ENCODE results near the gene ZNF362.
"Not testable (repeated sequence)": the region's sequence is repeated elsewhere in the genome, so short reads cannot be mapped to it uniquely, and the experiment has no call there.

ZNF362 gene

DNA sequence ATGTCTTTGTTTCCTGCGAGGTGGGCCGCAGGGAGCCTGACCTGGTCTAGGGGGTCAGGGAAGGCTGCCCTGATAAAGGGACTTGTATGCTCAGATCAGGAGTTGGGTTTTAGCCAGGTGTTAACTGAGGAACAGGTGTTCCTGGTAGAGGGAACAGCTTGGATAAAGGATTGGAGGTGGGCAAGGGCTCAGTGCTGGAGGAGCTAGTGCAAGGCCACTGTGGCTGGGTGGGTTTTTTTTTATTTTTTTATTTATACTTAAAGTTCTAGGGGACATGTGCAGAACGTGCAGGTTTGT lies 33.5 kb downstream of the ZNF362 start:
- no peak for DNase-seq

DNA sequence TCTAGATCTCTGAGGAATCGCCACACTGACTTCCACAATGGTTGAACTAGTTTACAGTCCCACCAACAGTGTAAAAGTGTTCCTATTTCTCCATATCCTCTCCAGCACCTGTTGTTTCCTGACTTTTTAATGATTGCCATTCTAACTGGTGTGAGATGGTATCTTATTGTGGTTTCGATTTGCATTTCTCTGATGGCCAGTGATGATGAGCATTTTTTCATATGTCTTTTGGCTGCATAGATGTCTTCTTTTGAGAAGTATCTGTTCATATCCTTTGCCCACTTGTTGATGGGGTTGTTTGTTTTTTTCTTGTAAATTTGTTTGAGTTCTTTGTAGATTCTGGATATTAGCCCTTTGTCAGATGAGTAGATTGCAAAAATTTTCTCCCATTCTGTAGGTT lies 34.3 kb downstream of the ZNF362 start:
- DNase-seq: not testable (repeated sequence)

DNA sequence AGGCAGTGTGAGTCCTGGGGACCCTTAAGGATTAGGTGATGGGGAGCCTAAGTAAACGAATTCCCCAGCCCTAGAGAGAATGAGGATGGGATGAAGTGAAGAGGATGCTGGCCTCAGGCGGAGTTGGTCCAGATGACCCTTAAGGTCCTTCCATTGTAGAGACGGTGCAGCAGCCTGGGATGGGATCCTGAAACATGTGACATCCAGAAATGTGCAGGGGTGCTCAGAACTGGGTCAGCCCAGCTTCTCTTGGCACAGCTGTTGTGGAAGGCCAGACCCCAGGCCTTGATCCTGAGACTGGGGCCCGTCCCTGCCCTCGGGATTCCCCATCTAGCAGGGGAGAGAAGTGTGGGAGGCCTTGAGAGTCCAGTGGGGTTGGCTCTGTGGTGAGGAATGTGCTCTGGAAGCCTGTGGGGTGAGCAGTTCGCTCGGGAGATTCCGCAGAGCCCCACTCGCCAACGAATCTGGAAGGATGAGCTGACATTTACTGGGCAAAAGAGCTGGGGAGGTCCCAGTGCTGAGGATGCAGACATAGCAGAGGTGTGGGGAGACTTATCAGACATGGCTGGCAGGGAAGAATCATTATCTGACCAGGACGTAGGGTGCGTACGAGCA lies 36.5 kb downstream of the ZNF362 start:
- no peak for DNase-seq

DNA sequence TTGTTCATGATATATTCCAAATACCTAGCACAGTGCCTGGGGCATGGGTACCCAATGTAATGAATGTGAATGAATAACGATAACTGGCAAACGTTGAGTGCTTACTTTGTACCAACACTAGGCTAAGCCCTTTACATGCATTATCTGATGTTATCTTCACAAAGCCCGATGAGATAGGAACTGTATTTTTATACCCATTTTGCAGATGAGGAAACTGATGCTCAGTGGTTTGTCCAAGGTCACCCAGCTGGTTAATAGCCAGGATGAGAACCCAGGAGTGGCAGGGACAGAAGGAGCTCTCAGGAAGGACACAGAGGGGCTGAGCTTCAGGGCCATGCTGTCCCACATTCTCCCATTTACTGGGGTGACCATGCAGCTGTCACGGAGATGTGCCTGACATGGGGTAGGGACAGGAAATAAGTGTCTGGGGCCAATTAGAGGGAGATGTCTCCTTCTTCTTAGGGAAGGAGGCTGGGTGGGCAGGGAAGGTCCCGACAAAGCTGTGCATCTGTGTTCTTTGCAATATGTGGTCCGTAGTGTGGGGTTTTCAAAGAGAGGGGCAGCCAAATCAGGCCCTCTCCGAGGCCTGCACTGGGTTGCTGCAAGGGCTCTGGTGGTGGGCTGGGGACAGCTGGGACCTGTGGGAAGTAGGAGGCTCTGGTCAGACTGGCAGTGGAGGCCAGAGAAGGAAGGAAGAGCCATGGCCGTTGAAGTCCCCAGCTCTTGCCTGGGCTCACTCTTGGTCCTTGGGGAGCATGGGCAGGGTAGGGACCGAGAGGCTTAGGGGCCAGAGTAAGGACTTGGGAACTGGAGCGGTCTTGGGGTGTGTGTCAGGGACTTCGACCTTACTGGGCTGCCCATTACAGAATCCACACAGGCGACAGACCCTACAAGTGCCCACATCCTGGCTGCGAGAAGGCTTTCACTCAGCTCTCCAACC lies 38.0 kb downstream of the ZNF362 start:
- DNase-seq: no peak

DNA sequence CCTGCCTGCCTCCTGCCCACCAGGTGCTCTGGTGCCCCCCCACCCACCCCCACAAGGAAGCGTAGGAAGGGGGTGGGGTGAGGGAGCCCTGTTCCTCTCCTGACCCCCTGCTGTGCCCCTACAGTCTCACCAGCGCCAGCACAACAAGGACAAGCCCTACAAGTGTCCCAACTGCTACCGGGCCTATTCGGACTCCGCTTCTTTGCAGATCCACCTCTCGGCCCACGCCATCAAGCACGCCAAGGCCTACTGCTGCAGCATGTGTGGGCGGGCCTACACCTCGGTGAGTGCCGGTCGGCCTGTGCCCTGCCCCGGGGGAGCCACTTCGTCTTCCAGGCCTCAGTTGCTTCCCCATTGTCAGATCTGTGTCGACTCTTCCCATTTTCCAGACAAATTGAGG lies 38.7 kb downstream of the ZNF362 start:
- no peak for DNase-seq

DNA sequence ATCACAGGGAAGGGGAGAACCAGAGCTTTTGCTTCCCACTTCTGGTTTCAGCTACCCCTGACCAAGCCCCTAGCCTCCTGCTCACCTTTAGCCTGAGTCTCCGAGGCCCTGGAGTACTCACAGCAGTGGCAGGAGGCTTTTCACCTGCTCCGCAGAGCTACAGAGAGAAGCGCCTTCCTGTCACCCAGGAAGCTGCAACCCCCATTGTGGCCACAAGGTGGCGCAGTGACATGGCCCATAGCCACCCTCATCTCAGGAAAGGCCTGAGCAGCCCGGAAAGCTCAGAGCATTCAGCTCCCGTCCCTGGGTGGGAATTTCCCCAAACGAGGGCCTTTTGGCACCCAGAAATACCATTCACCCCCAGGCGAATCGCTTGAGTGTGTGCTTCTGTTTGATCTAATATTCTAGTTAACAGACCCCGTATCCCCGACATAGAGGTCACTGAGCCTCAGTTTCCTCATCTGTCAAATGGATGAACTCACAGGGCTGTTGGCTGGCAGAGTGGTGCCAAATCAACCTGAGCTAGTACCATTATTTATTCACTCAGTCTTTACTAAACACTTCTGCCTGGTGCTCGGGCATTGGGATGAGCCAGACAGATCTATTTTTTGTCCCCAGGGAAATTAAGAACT lies 39.3 kb downstream of the ZNF362 start:
- DNase-seq: peak; percentile 87 to 94 (median 92)

DNA sequence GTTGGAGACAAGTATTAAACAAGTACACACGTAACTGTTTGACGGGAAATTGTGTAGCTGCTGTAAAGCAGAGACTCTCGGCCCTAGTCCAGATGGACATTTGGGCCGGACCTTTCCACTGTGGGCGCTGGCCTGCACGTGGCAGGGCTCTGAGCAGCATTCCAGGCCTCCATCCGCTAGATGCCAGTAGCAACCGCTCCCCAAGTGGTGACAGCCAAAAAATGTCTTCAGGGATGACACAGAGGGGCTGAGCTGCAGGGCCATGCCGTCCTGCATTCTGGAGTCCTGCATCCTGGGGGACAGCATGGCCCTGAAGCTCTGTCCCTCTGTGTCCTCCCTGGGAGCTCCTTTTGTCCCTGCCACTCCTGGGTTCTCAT lies 39.8 kb downstream of the ZNF362 start:
- DNase-seq: no peak

DNA sequence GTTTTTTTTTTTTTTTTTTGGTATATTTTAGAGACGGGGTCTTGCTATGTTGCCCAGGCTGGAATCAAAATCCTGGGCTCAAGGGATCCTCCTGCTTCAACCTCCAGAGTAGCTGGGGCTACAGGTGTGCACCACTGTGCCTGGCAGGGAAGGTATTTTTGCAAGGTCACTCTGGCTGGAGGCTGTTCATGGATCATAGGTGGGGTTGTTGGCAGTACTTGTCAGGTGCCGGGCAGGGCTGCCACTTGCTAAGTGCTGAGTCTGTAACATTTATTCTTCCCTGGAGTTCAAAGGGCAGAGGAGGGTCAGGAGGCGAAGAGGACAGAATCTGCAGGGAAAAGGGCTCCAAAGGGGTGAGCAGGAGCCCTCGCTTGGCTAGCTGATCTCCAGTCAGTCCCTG lies 40.5 kb downstream of the ZNF362 start:
- DNase-seq: no peak

DNA sequence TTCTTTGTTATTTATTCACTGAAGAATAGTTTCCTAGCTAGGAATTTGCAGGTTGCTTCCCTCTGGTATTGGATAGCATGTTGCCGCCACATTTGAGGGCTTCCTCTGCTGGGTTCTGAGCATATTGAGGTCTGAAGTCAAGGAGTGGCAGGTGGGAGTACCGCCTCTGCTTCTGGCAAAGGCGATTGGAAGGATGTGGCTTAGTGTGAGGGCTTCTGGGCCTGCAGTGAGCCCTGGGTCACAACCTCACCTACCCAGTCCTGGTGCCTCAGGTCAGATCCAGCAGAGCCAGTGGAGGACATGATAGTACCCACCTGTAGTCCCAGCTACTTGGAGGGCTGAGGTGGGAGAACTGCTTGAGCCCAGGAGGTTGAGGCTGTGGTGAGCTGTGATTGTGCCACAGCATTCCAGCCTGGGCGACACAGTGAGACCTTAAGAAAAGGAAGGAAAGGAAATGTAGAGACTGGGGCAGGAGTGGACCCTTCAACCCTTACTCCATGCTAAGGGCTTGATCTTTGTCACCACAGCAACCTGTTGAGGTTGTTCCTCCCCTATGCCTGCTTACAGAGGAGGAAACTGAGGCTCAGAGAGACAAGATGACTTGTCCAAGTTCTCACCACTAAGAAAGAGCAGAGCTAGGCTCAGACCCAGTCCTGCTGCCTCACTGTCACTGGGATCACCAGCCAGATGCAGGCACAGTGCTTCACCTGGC lies 41.8 kb downstream of the ZNF362 start:
- DNase-seq: no peak

DNA sequence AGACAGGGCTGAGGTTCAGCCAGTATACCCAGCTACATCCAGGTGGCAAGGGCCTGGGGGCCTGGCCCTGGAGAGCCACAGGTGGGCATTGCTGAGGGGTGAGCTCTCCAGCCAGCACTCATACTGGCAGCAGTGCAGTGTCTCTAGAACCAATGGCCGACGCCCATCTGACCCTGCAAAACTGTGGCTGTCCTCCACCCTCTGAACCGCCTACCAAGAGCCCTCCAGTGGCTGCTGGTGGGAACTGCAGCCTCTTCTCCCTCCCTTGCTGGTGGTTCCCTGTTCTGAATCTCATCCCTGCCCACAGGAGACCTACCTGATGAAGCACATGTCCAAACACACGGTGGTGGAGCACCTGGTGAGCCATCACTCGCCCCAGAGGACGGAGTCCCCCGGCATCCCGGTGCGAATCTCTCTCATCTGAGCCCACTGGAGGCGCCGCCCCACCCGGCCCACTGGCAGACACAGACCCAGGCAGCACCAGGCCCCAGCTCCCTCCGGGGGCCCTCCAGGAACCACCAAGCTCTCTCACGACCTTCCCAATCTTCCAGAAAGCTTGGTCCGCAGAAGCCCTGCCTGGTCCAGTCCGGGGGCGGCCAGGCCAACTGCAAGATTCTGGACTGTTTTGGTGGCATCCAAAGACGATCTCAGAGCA lies 42.5 kb downstream of the ZNF362 start:
- peak; percentile 74 to 83 (median 74) for DNase-seq

DNA sequence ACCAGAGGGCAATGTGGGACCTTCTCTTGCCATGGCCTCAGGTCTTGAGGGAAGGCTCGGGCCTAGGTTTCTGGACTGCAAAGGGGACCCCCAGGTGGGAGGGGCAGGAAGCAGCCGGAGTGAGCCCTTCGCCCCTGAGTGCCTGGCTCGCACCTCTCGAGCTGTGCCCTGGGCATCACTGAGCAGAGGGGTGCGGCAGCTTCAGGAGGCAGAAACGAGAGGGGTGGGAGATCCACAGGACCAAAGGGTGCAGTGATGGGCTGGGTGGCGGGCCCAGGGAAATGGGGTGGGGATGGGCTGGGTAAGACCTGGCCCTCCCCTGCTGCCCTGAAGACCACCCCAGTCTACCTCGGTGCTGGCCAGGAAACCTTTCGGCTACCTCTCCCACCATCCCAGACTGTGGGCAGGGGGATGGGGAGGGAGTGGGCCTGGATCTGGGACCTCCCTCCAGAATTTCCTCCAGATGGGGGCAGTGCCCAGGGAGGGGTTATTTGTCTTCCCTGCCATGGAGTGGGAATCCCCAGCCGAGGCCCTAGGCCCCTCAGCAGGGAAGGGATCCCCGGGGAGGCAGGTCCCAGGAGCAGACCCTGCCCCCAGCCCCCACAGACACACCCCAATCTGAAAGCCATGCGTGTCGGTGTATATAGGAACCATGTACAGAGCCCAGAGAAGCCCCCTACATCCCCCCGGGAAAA lies 43.3 kb downstream of the ZNF362 start:
- no peak for DNase-seq

DNA sequence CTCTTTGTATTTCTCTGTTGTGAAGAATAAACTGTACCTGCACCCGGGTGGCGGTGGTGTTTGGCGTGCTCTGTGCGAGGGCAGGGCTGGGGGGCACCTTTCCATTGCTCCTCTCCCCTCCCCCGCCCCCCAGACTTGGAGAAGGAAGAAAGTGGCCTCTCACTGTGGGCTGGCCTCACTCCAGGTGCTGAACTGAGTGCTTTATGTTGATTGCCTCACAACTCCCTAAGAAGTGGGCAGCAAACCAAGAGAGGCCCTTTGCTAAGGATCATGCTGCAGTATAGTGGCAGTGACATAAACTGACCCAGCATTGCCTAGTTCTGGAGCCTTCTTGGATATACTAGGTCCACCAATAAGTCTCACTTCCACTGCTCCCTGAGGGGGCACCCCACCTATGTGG lies 44.4 kb downstream of the ZNF362 start:
- no peak for DNase-seq

DNA sequence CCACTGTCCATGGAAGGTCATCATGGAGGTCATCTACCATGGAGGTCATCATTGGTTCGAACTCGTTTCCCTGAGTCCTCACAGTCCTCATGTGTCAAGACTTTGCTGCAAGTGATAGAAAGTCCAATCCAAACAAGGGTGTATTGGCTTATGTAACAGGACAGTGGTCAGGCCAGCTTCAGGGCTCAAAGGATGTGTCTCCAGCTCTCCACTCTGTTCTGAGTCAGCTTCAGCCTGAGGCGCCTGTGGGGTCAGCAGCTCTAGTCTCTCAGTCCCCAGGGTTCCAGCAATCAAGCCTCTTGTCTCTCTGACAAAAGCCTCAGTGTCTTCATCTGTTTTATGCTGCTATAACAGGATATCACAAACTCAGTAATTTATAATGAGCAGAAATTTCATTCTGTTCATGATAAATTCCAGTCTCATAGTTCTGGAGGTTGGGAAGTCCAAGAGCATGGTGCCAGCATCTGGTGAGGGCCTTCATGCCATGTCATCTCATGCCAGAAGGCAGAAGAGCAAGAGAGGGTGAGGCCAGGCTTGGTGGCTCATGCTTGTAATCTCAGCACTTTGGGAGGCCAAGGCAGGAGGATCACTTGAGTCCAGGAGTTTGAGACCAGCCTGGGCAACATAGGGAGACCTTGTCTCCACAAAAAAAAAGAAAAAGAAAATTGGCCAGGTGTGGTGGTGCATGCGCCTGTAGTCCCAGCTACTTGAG lies 45.1 kb downstream of the ZNF362 start:
- no peak for DNase-seq

DNA sequence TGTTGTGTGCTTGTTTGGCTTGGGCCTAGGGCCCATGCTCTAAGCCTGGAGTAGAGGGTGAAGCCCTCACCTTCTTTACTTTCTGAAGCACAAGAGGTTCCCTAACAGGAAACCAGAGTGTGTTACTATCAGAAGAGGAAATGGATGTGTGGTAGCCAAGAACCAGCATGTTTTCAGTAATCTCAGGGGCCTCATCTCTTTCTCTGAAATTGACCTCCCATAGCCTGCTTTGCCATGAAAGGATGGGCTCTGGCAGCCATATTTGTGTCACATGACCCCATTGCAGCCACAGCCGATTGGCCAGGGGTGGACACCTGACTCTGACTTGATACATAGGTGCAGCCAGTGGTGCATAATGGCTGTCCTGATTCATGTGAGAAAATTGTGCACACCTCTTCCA lies 46.0 kb downstream of the ZNF362 start:
- DNase-seq: no peak

DNA sequence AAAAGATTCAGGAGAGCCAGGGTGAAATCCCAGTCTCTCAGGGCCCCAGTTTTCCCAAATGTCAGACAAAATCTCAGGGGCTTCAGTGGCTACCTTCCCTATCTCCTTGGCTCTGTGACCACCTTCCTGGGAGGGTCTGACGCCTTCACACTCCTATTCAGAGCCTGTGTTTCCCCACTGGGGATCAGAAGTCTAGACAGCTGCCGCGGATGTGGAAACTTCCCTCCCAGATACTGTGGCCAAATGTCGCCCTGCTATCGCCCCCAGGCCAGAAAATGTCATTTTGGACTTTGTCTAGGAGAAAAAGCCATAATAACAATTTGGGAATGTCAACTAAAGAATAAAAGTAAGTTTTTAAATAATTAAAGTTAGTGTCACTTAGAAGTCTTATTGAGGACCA lies 48.7 kb downstream of the ZNF362 start:
- DNase-seq: no peak

DNA sequence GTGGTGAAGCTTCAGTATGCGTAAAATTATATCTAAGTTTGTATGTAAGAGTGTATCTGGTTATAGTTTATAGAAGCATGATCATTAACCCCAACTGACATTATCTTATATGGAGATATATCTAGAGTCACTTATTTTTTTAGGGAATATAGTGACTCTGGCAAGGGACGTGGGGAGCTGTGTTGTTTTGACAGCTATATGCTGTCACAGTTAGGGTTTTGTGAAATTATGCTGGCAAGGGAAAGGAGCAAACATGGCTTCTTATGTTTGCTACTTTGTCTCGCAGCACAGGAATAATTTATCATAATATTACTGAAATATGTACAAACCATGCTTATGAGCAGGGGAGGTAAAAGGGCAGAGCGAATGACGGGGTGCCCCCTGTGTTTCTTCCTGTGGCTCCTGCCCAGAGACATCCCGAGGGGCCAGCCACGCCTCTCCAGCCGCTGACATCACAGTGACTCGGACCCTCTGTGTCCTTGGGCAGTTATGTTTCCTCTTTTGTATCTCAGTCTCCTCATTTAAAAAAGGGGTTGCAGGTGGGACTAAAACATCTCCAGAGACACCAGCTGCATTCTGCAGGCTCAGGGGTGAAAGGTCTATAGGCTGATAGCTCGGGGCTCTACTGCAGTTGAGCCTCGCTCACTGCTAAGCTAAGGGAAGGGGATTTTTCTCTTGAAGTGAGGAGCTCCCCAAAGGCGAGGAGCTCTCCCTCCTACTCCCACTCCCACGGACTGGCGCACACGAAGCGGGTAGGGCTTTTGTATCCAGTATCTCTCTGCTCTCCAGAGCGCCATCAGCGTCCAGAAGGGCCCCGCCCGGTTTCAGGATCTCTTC lies 49.7 kb downstream of the ZNF362 start:
- no peak for DNase-seq

DNA sequence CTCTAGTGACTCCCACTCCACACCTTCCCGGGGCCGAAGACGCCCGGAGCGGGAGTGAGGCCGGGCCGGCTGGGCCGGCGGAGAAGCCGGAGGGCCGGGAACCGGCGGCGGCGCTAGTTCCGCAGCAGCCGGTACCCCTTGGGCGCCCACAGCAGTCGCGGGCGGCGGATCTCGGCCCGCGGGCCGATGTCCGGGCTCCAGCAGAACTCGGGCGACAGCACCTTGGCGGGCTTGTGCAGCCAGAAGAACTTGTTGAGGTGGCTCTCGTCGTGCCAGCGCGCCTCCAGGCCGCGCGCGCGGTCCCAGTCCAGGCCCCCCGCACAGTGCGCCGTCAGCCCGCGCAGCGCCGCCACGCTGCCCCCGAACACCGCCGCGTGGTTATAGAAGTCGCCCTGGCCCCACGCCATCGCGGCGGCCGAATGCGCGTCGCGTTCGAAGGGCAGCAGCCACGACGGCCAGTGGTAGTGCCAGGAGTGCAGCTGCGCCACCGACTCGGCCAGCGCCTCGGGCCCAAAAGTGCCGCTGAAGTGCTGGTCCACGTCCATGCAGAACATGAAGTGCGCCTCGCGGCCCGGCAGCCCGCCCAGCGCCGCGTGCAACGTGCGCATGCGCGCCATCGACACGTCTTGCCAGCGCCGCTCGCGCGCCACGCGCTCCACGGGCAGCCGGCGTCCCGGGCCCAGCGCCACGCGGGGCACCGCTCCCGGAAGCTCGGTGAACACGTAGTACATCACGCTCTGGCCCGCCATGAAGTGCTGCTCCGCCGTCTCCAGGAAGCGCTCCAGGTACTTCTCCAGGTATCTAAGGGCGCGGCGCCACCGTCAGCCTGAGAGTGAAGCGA lies 50.6 kb downstream of the ZNF362 start:
- peak; percentile 24 to 40 (median 26) for DNase-seq

DNA sequence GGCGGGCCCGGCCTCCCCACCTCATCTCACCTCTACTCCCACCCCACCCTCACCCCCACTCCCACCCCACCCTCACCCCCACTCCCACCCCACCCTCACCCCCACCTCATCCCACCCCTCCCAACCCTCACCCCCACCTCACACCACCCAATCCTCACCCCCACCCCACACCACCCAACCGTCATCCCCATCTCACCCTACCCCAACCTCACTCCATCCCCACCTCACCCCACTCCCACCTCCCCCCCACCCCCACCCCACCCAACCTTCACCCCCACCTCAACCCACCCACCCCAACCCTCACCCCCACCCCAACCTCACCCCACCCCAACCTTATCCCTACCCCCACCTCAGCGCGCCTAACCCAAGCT lies 51.2 kb downstream of the ZNF362 start:
- no peak for DNase-seq

DNA sequence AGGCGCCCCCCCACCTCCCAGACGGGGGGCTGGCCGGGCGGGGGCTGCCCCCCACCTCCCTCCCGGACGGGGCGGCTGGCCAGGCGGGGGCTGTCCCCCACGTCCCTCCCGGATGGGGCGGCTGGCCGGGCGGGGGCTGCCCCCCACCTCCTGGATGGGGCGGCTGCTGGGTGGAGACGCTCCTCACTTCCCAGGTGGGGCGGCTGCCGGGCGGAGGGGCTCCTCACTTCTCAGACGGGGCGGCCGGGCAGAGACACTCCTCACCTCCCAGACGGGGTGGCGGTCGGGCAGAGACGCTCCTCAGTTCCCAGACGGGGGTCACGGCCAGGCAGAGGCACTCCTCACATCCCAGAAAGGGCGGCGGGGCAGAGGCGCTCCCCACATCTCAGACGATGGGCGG lies 53.1 kb downstream of the ZNF362 start:
- DNase-seq: not testable (repeated sequence)

DNA sequence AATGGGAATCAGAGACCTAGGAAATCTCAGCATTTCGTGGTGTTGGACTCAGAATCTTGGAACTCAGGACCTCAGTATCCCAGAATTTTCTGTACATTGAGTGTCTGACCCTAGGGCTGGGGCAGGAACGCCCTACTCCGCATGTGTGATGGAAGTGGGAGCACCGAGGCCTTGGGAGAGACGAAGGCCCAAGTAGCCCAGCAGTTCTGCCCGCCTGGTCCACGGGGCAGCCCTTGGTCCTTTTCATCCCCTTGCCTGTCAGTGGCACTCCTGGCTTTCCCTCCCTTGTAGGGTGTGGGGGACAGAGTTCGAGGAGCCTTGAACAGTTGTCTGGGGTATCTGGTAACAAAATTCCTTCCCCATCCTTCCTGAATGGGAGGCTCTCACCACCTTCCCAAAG lies 54.4 kb downstream of the ZNF362 start:
- DNase-seq: no peak

Data from suppressor macrophage treated with lipopolysaccharide for 1 hour (primary cell).